ENCODE measurements around the gene HSP90AB1.

DNA sequence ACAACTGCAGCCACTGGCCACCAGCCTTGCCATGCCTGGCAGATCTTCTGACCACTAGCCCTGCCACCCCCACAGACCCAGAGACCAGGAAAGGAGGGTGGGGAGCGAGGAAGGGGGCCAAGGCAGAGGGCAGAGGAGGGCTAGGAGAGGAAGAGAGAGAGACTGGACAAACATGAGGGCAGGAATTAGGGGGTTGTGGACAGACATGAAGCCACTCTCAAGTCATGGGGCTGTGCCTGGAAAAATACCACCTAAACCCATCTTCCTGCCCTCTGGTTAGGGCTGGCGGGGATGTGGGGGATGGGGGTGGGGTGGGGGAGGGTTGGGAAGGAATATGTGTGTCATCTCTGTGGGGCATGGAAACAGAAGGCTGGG lies 25.0 kb upstream of the HSP90AB1 start:
- TF ChIP-seq, protein P1, sequence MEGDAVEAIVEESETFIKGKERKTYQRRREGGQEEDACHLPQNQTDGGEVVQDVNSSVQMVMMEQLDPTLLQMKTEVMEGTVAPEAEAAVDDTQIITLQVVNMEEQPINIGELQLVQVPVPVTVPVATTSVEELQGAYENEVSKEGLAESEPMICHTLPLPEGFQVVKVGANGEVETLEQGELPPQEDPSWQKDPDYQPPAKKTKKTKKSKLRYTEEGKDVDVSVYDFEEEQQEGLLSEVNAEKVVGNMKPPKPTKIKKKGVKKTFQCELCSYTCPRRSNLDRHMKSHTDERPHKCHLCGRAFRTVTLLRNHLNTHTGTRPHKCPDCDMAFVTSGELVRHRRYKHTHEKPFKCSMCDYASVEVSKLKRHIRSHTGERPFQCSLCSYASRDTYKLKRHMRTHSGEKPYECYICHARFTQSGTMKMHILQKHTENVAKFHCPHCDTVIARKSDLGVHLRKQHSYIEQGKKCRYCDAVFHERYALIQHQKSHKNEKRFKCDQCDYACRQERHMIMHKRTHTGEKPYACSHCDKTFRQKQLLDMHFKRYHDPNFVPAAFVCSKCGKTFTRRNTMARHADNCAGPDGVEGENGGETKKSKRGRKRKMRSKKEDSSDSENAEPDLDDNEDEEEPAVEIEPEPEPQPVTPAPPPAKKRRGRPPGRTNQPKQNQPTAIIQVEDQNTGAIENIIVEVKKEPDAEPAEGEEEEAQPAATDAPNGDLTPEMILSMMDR (IDR thresholded peaks at IDR 0.05) = no peak
- TF ChIP-seq POLR2A (IDR thresholded peaks at IDR 0.05) = no peak
